Measurements from ENCODE around the gene ZSCAN23.
"Not testable (repeated sequence)": the region's sequence is repeated elsewhere in the genome, so short reads cannot be mapped to it uniquely, and the experiment has no call there.

Gene ZSCAN23

GRCh38 chr6:28446818-28447511 lies 3.7 kb upstream of the ZSCAN23 start:
- Histone ChIP-seq H3K36me3 (ENCODE audit: low read length) (no peaks in the 10 kb centered on the region), H3K4me3 (ENCODE audit: insufficient read depth, low read length, poor library complexity, severe bottlenecking) (no peak overlapping the region), H3K4me2 (ENCODE audit: low read depth, low read length, poor library complexity, severe bottlenecking) (no peak overlapping the region), H3K79me2 (ENCODE audit: insufficient read depth, low read length) (no peaks in the 10 kb centered on the region), H3F3A (ENCODE audit: insufficient read depth) (no peaks in the 10 kb centered on the region), H3K9me3 (ENCODE audit: insufficient read depth, low read length) (0 out of 2 replicates have a peak, but pooled peaks cover 7% of the 10 kb centered on the region), H3K27ac (ENCODE audit: low read depth, low read length) (no peak overlapping the region), H2AFZ (ENCODE audit: low read depth, low read length, severe bottlenecking) (no peak overlapping the region), H3K9ac (ENCODE audit: low read length) (no peak overlapping the region), H3K27me3 (ENCODE audit: low read length) (no peaks in the 10 kb centered on the region), H4K20me1 (ENCODE audit: low read depth, low read length) (no peaks in the 10 kb centered on the region), H3K9me2 (replicated peaks; ENCODE audit: insufficient read depth, low read length) (no peaks in the 10 kb centered on the region)
- TF ChIP-seq, protein P1, sequence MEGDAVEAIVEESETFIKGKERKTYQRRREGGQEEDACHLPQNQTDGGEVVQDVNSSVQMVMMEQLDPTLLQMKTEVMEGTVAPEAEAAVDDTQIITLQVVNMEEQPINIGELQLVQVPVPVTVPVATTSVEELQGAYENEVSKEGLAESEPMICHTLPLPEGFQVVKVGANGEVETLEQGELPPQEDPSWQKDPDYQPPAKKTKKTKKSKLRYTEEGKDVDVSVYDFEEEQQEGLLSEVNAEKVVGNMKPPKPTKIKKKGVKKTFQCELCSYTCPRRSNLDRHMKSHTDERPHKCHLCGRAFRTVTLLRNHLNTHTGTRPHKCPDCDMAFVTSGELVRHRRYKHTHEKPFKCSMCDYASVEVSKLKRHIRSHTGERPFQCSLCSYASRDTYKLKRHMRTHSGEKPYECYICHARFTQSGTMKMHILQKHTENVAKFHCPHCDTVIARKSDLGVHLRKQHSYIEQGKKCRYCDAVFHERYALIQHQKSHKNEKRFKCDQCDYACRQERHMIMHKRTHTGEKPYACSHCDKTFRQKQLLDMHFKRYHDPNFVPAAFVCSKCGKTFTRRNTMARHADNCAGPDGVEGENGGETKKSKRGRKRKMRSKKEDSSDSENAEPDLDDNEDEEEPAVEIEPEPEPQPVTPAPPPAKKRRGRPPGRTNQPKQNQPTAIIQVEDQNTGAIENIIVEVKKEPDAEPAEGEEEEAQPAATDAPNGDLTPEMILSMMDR (IDR thresholded peaks at IDR 0.05; ENCODE audit: insufficient read depth, low read length, poor library complexity, severe bottlenecking) = no peak
- no peak for TF ChIP-seq EZH2phosphoT487 (conservative IDR thresholded peaks at IDR 0.05; ENCODE audit: low read length)

DNA sequence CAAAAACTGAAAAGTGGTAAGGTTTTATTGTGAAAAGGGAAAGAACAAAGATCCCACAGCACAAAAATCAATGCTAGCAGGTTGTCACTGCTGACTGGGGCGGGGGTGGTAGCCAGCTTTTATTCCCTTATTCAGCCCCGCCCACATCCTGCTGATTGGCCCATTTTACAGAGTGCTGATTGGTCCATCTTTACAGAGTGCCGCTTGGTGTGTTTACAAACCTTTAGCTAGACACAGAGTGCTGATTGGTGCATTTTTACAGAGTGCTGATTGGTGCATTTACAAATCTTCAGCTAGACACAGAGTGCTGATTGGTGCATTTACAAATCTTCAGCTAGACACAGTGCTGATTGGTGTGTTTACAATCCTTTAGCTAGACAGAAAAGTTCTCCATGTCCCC lies 1.5 kb upstream of the ZSCAN23 start:
- H3K79me2 ChIP-seq (ENCODE audit: insufficient read depth, low read length); H3K9me2 ChIP-seq (replicated peaks; ENCODE audit: insufficient read depth, low read length); H3K4me2 ChIP-seq (ENCODE audit: low read depth, low read length, poor library complexity, severe bottlenecking); H3K9ac ChIP-seq (ENCODE audit: low read length); H3F3A ChIP-seq (ENCODE audit: insufficient read depth); H3K27me3 ChIP-seq (ENCODE audit: low read length); H3K27ac ChIP-seq (ENCODE audit: low read depth, low read length); H3K4me3 ChIP-seq (ENCODE audit: insufficient read depth, low read length, poor library complexity, severe bottlenecking); H3K36me3 ChIP-seq (ENCODE audit: low read length); H4K20me1 ChIP-seq (ENCODE audit: low read depth, low read length); H3K9me3 ChIP-seq (ENCODE audit: insufficient read depth, low read length); H2AFZ ChIP-seq (ENCODE audit: low read depth, low read length, severe bottlenecking): not testable (repeated sequence)

DNA sequence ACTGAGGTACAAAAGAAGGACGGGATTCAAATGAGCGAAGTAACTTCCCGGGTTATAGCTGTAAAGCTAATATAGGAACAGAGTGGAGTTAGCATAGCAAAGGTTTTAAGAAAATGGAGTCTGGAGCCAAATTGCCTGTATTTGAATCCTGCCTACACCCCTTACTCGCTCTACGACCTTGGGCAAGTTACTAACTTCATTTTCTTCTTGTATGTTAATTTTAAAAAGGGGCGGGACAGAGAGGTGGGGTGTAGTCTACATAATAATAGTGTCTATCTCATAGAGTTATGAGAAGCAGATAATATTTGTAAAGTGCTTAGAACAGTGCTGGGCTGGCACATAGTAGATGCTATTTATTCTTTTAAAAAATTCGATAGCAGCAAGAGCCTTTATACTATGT lies 705 bp downstream of the ZSCAN23 start:
- Histone ChIP-seq H3K27me3 (ENCODE audit: low read length) (no peaks in the 10 kb centered on the region), H3F3A (ENCODE audit: insufficient read depth) (no peaks in the 10 kb centered on the region), H3K27ac (ENCODE audit: low read depth, low read length) (no peak overlapping the region), H3K4me2 (ENCODE audit: low read depth, low read length, poor library complexity, severe bottlenecking) (no peak overlapping the region), H3K4me3 (ENCODE audit: insufficient read depth, low read length, poor library complexity, severe bottlenecking) (no peak overlapping the region), H3K9me3 (ENCODE audit: insufficient read depth, low read length) (0 out of 2 replicates have a peak, but pooled peaks cover 7% of the 10 kb centered on the region), H3K9ac (ENCODE audit: low read length) (no peak overlapping the region), H2AFZ (ENCODE audit: low read depth, low read length, severe bottlenecking) (no peak overlapping the region), H3K36me3 (ENCODE audit: low read length) (no peaks in the 10 kb centered on the region), H4K20me1 (ENCODE audit: low read depth, low read length) (no peaks in the 10 kb centered on the region), H3K9me2 (replicated peaks; ENCODE audit: insufficient read depth, low read length) (no peaks in the 10 kb centered on the region), H3K79me2 (ENCODE audit: insufficient read depth, low read length) (no peaks in the 10 kb centered on the region)
- TF ChIP-seq EZH2phosphoT487 (conservative IDR thresholded peaks at IDR 0.05; ENCODE audit: low read length) = no peak
- TF ChIP-seq, protein P1 (IDR thresholded peaks at IDR 0.05; ENCODE audit: insufficient read depth, low read length, poor library complexity, severe bottlenecking) = no peak

- Histone ChIP-seq H3K4me3 (ENCODE audit: insufficient read depth, low read length, poor library complexity, severe bottlenecking) (no peak overlapping the region), H3K27me3 (ENCODE audit: low read length) (no peaks in the 10 kb centered on the region), H3K79me2 (ENCODE audit: insufficient read depth, low read length) (no peaks in the 10 kb centered on the region), H3K9ac (ENCODE audit: low read length) (no peak overlapping the region), H3K27ac (ENCODE audit: low read depth, low read length) (no peak overlapping the region), H3K9me3 (ENCODE audit: insufficient read depth, low read length) (no peaks in the 10 kb centered on the region), H3K4me2 (ENCODE audit: low read depth, low read length, poor library complexity, severe bottlenecking) (no peak overlapping the region), H3K36me3 (ENCODE audit: low read length) (no peaks in the 10 kb centered on the region), H3K9me2 (replicated peaks; ENCODE audit: insufficient read depth, low read length) (no peaks in the 10 kb centered on the region), H4K20me1 (ENCODE audit: low read depth, low read length) (no peaks in the 10 kb centered on the region), H2AFZ (ENCODE audit: low read depth, low read length, severe bottlenecking) (no peak overlapping the region), H3F3A (ENCODE audit: insufficient read depth) (no peaks in the 10 kb centered on the region)
- no peak for TF ChIP-seq EZH2phosphoT487 (conservative IDR thresholded peaks at IDR 0.05; ENCODE audit: low read length)
- TF ChIP-seq, protein P1 (IDR thresholded peaks at IDR 0.05; ENCODE audit: insufficient read depth, low read length, poor library complexity, severe bottlenecking) = no peak
Measured at GRCh38 chr6:28436404-28436803, 6.9 kb downstream of the ZSCAN23 start.
